Endothelial cell (in vitro differentiated cells): Measurements from ENCODE around the gene TEX261. TPM values are rescaled to one million over a fixed set of nuclear protein-coding genes. Genes with fewer than 3 reads are reported as not detected.

ENCODE experiments used
- DNase-seq: peaks from one replicate; pipeline ENCODE4 v3.0.0; 2021; ENCODE audit warnings: low spot score
- H3K27ac Mint-ChIP-seq: one replicate; pipeline ENCODE4 v1.8.0; 2021; ENCODE audit warnings: mixed read lengths, inconsistent platforms; ENCODE audit not compliant: unreplicated experiment
- H3K27me3 Mint-ChIP-seq: one replicate; pipeline ENCODE4 v1.8.0; 2021; ENCODE audit warnings: mild to moderate bottlenecking, moderate library complexity, mixed read lengths, inconsistent platforms; ENCODE audit not compliant: unreplicated experiment
- H3K36me3 Mint-ChIP-seq: one replicate; pipeline ENCODE4 v1.8.0; 2021; ENCODE audit warnings: mild to moderate bottlenecking, low read depth, mixed read lengths, inconsistent platforms; ENCODE audit not compliant: unreplicated experiment
- H3K4me1 Mint-ChIP-seq: one replicate; pipeline ENCODE4 v1.8.0; 2021; ENCODE audit warnings: mild to moderate bottlenecking, mixed read lengths, inconsistent platforms; ENCODE audit not compliant: unreplicated experiment
- H3K4me3 Mint-ChIP-seq: one replicate; pipeline ENCODE4 v1.8.0; 2021; ENCODE audit warnings: mild to moderate bottlenecking, mixed read lengths, inconsistent platforms; ENCODE audit not compliant: unreplicated experiment
- H3K9me3 Mint-ChIP-seq: one replicate; pipeline ENCODE4 v1.8.0; 2021; ENCODE audit warnings: mixed read lengths, inconsistent platforms; ENCODE audit not compliant: unreplicated experiment
- CTCF ChIP-seq: fragments of 200-600 bp; sonication (generic); IDR thresholded peaks from one replicate; pipeline ENCODE4 v1.5.0; 2021; ENCODE audit warnings: antibody characterized with exemption; ENCODE audit not compliant: unreplicated experiment
- total RNA-seq: library from RNA; stranded (reverse); fragmentation: NEBNext Ultra II Directional; extraction: Animal tissue kit (Norgen Biotek cat#: 25700); gene quantifications from one replicate; pipeline ENCODE4 v1.2.1, GENCODE V29; 2021; ENCODE audit not compliant: unreplicated experiment

The TEX261 gene
- total RNA-seq, 1 donor from 2014 or later = 37.1 TPM

GRCh38 chr2:70979180-70979488 lies 15.5 kb downstream of the TEX261 start:
- TF ChIP-seq CTCF = no peak
- no peaks in the 10 kb centered on the region for H3K9me3 Mint-ChIP-seq
- H3K4me1 Mint-ChIP-seq = peaks cover 15% of the 10 kb centered on the region
- peak overlapping the region; percentile 76 for H3K4me3 Mint-ChIP-seq
- H3K36me3 Mint-ChIP-seq = peaks cover 18% of the 10 kb centered on the region
- no peak for DNase-seq
- H3K27ac Mint-ChIP-seq = no peak overlapping the region
- peaks cover 18% of the 10 kb centered on the region for H3K27me3 Mint-ChIP-seq

- Mint-ChIP-seq H3K4me1 (peaks cover 13% of the 10 kb centered on the region), H3K9me3 (no peaks in the 10 kb centered on the region), H3K36me3 (peaks cover 17% of the 10 kb centered on the region), H3K27ac (peak within 1 kb of the TSS; percentile 86), H3K4me3 (peak within 1 kb of the TSS; percentile 95), H3K27me3 (peaks cover 16% of the 10 kb centered on the region)
- no peak for TF ChIP-seq CTCF
- DNase-seq = peak; percentile 62
Observed at GRCh38 chr2:70978341-70979179, 16.1 kb downstream of the TEX261 start, which contains the start of gene ANKRD53. ANKRD53 (plus strand) TSS chr2:70978630; CDS start chr2:70978646, 16 bp downstream.

- DNase-seq = no peak
- peak; percentile 45 for TF ChIP-seq CTCF
- Mint-ChIP-seq H3K4me1 (peaks cover 13% of the 10 kb centered on the region), H3K36me3 (peaks cover 10% of the 10 kb centered on the region), H3K27ac (no peak overlapping the region), H3K27me3 (peaks cover 16% of the 10 kb centered on the region), H3K4me3 (peak overlapping the region; percentile 95), H3K9me3 (no peaks in the 10 kb centered on the region)
Observed at GRCh38 chr2:70977605-70978205, 17.0 kb downstream of the TEX261 start.

- peaks cover 3% of the 10 kb centered on the region for H3K36me3 Mint-ChIP-seq
- H3K27me3 Mint-ChIP-seq = peaks cover 11% of the 10 kb centered on the region
- no peak overlapping the region for H3K27ac Mint-ChIP-seq
- H3K4me3 Mint-ChIP-seq = no peak overlapping the region
- TF ChIP-seq CTCF = no peak
- DNase-seq = no peak
- H3K4me1 Mint-ChIP-seq = peaks cover 13% of the 10 kb centered on the region
- no peaks in the 10 kb centered on the region for H3K9me3 Mint-ChIP-seq
Observed at GRCh38 chr2:70975237-70975636, 19.4 kb downstream of the TEX261 start.

- Mint-ChIP-seq H3K9me3 (no peaks in the 10 kb centered on the region), H3K27ac (no peak overlapping the region), H3K27me3 (peaks cover 13% of the 10 kb centered on the region), H3K4me3 (peak overlapping the region; percentile 57), H3K4me1 (peaks cover 13% of the 10 kb centered on the region), H3K36me3 (peaks cover 3% of the 10 kb centered on the region)
- TF ChIP-seq CTCF = no peak
- DNase-seq = no peak
Observed at GRCh38 chr2:70974592-70974991, 20.1 kb downstream of the TEX261 start.
